Motor neuron (in vitro differentiated cells): Measurements from ENCODE around the gene ASL. TPM values are rescaled to one million over a fixed set of nuclear protein-coding genes. Genes with fewer than 3 reads are reported as not detected.
"Not testable (repeated sequence)": the region's sequence is repeated elsewhere in the genome, so short reads cannot be mapped to it uniquely, and the experiment has no call there.

Source experiments
- ATAC-seq, 8 experiments: fragments of 200-7000 bp; cut with Tn5 transposase; replicated peaks in 6 of 8; 2 replicates each; pipeline ENCODE4 v1.8.0; 2021; ENCODE audit warnings: mild to moderate bottlenecking in 8 of 8, moderate library complexity in 8 of 8
- H3K27ac ChIP-seq, 2 donors: fragments of 250-450 bp; sonication (Bioruptor Pico); 2 replicates each; pipeline ENCODE4 v1.9.0; 2021; ENCODE audit warnings: antibody characterized with exemption in 2 of 2, mild to moderate bottlenecking in 2 of 2, moderate library complexity in 1 of 2
- H3K4me1 ChIP-seq, 2 donors: fragments of 250-450 bp; sonication (Bioruptor Pico); replicated peaks in 1 of 2; 2 replicates each; pipeline ENCODE4 v1.6.1; 2021; ENCODE audit warnings: antibody characterized with exemption in 2 of 2, mild to moderate bottlenecking in 2 of 2, moderate library complexity in 1 of 2
- H3K4me3 ChIP-seq, 5 donors: fragments of 250-450 bp; sonication (Bioruptor Pico); 2 replicates each; pipeline ENCODE4 v1.9.0; 2021; ENCODE audit warnings: antibody characterized with exemption in 5 of 5, mild to moderate bottlenecking in 5 of 5, moderate library complexity in 4 of 5
- WGBS, 10 experiments: fragments of 450-650 bp; shearing (Covaris generic); methylation state at CpG; one replicate each; pipeline ENCODE4 v1.0.0; 2022; 5-methylcytosine and 5-hydroxymethylcytosine counted together
- in situ Hi-C, 9 experiments: fragments of 400-800 bp; cut with MboI; loops; one replicate each; pipeline ENCODE4 v1.15.0; 2021; ENCODE audit warnings: low sequenced_read_pairs in 9 of 9, low pct_unique_long_range_greater_than_20kb in 2 of 9; ENCODE audit not compliant: unreplicated experiment in 9 of 9
- total RNA-seq, 8 experiments: library from RNA; unstranded; fragments of 300-600 nt; gene quantifications; 2 replicates each; pipeline versions ENCODE4 v1.2.3 to v1.2.4, GENCODE V29; 2022

ASL gene
- total RNA-seq = 10 to 100 TPM in 5 of 8 experiments, 1 to 10 TPM in 3; 5.5 to 20.2 (median 12.3) TPM

DNA sequence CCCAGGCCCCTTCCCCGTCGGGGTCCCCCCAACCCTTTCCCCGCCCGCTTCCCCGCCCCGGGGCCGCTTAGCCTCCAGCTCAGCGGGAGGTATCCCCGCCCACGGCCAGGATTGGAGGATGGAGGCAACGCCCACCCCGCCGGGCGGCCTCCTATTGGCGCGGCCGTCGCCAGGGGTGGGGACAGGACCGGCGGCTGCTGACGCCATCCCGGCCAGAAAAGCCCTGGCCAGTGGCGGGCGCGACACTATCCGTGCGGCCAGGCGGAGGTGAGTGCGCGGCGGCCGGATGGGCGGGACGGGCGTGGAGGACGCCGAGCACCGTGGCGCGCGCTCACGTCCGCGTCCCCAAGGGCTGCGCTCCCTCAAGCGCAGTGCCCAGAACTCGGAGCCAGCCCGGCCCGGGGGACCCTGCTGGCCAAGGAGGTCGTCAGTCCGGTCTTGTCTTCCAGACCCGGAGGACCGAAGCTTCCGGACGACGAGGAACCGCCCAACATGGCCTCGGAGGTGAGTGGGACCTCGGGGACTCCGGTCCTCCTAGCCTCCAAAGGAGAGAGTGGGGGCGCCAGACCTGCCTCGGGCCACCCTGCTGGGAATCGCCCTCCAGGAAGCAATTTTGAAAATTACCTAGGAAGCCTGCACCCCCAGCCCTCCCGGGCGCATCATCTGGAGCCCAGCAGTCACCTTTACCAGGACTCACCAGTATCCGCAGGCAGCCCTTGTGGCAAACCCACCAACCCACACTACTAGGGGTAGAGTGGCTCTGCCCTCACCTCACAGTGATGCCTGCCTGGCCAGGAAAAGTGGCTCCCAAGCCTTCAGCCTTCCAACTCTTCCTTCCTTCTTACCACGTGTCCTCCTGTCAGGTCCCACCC is at the start of gene ASL:
ASL (plus strand) TSS at position 230 of the 872 bp plus-strand sequence; CDS start at position 493, 263 bp downstream.
- H3K4me3 ChIP-seq = peak within 1 kb of the TSS; percentile 58 to 97 (median 74)
- WGBS, 10 experiments = 0% methylated on average over 2 of the region's 67 CpGs; no CpG with 5 or more reads in 8 of the 10 experiments
- in situ Hi-C loops = no loop called here
- peaks cover 4% of the 10 kb centered on the region in 2 donors for H3K4me1 ChIP-seq
- peak; percentile 97 to 99 (median 98) for ATAC-seq
- H3K27ac ChIP-seq = peak within 1 kb of the TSS in 1 of 2 donors; percentile 47

DNA sequence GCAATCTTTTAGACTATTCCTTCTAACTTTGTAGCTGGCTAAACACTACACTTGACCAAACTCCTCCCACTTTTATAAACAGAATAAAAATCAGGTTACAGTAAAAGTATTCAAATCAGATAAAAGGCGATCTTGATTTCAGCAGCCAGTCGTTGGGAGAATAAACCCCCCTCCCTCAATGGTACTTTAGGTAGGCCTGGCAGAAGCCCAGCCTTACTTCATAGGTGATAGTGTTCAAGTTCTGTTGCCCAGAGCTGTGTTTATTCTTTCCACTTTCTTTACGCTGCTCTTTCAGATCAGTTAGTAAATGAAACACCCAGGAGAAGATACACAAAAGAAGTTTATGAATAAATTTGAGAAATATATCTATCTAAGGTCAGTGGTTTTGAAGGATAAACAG is 47.3 kb upstream of the ASL start:
- ATAC-seq, H3K27ac ChIP-seq, H3K4me1 ChIP-seq, in situ Hi-C loops, H3K4me3 ChIP-seq: not testable (repeated sequence)
- 64 to 100% (median 72%) methylated on average over 1 to 3 of the region's 3 CpGs; no CpG with 5 or more reads in 1 of the 10 experiments for WGBS, 10 experiments

DNA sequence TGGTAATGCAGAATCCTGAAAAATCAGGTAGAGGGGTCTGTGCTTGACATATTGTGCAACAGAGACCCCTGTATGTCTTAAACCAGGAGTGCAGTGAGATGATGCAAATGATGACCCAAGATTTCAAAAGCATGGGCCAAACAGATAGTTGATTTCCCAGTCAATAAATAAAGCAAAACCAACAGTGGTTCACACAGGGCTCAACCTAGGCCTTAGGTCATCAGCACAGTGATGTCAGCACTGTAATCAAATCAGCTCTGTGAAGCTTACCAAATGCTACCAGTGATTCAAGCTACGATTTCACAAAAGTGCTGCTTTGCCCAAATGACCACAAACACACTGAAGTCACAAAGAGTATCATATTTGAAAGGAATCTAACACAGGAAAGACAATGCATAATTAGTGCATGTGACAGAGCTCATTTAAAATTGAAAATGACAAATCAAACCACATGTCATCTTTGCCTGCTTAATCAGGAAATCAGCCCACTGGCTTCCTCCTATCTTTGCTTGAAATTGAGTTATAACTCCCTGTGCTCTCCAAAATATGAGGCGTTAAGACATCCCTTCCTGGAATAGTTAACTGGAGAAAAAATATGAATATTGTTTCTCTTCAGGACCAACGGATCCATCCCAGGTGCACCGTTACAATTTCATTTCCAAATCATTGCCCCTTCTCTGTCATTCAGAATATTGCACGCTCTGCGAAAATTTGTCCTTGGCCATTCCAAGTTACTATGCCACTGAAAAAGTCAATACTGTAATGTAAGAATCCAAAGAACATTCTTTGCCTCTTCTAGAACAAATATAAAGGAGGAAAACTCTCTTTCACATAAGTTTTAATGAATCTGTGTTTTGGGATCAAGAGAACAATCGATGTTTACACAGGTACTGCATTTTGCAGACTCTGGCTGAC is 41.9 kb upstream of the ASL start:
- peak in 4 of 8 experiments; percentile 56 to 92 (median 74) for ATAC-seq
- Histone ChIP-seq H3K27ac (no peak overlapping the region), H3K4me1 (no peaks in the 10 kb centered on the region), H3K4me3 (no peak overlapping the region)
- in situ Hi-C loops = no loop called here
- WGBS, 10 experiments = 52 to 100% (median 83%) methylated on average over 1 to 6 of the region's 7 CpGs

DNA sequence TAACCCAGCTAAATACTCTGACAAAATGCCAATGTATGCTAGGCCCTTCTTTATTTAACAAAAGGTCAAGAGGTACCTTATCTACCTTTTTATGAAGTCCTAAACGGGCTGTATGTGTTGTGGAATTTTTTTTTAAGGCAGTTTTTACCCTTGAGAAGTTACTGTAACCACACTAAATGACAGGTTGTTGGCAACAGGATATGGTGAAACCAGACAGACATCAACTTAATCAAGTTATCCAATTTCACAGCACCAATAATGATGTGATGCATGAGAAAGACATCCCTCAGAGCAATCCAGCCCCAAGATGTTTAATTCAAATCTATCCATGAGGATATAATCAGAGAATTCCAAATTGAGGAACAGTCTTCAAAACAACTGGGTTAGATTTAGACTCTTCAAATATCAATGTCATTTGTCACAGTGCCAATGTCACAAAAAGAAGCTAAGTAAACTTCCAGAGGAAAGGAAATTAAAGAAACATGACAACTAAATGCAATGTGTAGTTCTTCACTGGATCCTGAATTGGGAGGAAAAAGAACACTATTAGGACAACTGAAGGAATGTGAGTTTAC is 41.1 kb upstream of the ASL start:
- ATAC-seq, H3K4me3 ChIP-seq, H3K27ac ChIP-seq, in situ Hi-C loops, H3K4me1 ChIP-seq: not testable (repeated sequence)
- 0 to 60% (median 25%) methylated on average over 1 of the region's 1 CpG; no CpG with 5 or more reads in 2 of the 10 experiments for WGBS, 10 experiments

DNA sequence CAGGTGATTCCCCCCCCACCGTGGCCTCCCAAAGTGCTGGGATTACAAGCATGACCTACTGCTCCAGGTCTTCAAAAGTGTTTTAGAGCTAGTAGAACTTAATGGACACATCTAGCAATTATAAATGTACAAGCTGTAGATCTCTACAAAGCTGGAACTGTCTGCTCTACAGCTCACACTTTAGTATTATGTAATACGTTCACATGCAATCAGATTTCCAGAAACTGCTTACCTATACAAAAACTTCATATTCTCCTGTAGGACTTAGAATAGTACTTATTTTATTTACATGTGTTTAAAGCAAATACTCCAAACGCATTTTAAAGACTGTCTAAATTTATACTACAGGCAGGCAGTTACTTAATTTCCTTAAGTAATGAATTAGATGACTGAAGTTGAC is 39.2 kb upstream of the ASL start:
- in situ Hi-C loops = no loop called here

DNA sequence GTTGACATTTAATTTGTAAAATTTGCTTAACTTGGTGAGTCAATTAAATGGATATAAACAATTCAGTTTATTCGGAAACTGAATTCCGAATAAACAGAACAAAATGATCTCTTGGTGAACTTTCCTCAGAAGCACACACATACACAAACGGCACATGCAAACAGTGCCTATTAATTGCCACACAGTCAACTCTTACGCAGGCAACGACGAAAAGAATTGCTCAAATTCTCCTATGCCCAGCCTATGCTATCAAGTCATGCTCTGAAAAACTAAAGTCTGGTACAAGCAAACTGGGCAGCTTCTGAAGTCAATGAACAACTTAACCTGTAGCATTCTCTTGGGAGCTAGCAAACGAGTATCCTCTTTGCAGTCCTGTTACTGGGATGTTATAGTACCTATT is 38.8 kb upstream of the ASL start:
- no peaks in the 10 kb centered on the region for H3K4me1 ChIP-seq
- peak in 1 of 8 experiments; percentile 12 for ATAC-seq

More for the DNA sequence above, 39.2 kb upstream of the ASL start:
- Histone ChIP-seq H3K27ac (no peak overlapping the region), H3K4me3 (no peak overlapping the region), H3K4me1 (no peaks in the 10 kb centered on the region)
- 0 to 100% (median 71%) methylated on average over 1 to 3 of the region's 3 CpGs; no CpG with 5 or more reads in 1 of the 10 experiments for WGBS, 10 experiments
- ATAC-seq = peak in 1 of 8 experiments; percentile 45

DNA sequence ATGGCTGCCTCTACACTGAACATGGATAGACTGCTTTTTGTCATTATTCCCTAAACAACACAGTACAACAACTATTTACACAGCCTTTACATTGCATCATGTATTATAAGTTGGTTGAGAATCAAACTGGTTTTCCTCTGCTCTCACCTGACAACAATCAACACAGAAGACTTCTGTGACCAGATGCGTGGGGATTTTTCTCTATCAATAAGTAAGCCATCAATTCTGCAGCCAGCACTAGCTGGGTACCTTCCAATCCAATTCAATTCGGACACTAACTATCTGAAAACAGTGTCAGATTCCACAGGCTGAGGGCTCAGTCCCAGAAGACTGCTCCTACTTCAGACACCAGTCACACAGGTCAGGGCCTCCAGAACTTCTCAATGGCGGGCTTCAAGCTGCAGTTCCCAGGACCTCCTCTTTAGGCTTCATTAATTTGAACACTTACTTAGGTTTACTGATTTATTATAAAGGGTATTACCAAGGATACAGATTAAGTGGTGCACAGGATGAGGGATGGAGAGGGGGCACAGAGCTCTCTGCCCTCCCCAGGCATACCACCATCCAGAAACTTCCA is 36.4 kb upstream of the ASL start:
- Histone ChIP-seq H3K4me3 (no peak overlapping the region), H3K27ac (no peak overlapping the region), H3K4me1 (no peaks in the 10 kb centered on the region)
- WGBS, 10 experiments = 45 to 100% (median 94%) methylated on average over 1 to 3 of the region's 3 CpGs; no CpG with 5 or more reads in 3 of the 10 experiments
- in situ Hi-C loops = no loop called here
- ATAC-seq = no peak

More for the DNA sequence above, 38.8 kb upstream of the ASL start:
- no peak overlapping the region for H3K27ac ChIP-seq
- 48 to 96% (median 85%) methylated on average over 2 to 7 of the region's 7 CpGs for WGBS, 10 experiments
- H3K4me3 ChIP-seq = no peak overlapping the region
- in situ Hi-C loops = no loop called here

DNA sequence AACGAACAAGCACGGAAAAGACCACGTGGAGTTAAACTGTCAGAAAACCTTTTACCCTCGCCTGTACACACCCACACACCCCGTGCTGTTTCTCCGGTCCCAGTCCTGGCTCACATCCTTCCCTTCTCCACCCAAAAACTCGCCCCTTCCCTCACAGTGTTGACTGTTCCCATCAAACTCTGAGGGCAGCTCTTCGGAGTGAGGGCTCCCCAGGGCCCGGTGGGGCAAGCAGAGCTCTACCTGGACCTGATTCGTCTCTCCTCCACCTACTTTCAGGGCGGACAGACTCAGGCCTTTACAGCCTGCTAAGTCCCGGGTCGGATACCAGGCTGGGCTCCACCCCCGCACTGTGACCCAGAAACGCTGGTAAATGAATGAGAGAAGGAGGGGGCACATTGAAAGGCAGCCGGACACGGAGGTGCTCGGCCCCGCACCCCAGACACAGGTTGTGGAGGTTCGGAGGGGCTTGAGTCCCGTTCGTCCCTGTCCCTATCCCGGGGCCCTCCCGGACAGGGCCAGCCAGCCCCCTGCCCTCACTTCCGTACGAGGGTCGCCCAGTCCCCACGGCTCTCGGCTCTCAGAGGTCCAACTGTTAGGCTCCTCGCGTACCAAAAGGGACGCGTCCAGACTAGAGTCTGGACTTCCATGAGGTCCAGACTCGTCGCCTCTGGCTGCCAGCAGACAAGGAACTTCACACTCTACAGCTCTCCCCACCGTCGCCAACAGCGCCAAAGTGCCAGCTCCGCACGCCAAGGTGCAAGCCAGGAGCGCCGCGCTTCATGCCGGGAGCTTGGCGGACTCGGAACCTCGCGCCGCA is 31.7 kb upstream of the ASL start:
- Histone ChIP-seq H3K4me3 (no peak overlapping the region), H3K27ac (no peak overlapping the region), H3K4me1 (no peaks in the 10 kb centered on the region)
- in situ Hi-C loops = no loop called here
- WGBS, 10 experiments = 0 to 66% (median 31%) methylated on average over 1 to 36 of the region's 49 CpGs; no CpG with 5 or more reads in 2 of the 10 experiments
- peak in 6 of 8 experiments; percentile 24 to 89 (median 54) for ATAC-seq

DNA sequence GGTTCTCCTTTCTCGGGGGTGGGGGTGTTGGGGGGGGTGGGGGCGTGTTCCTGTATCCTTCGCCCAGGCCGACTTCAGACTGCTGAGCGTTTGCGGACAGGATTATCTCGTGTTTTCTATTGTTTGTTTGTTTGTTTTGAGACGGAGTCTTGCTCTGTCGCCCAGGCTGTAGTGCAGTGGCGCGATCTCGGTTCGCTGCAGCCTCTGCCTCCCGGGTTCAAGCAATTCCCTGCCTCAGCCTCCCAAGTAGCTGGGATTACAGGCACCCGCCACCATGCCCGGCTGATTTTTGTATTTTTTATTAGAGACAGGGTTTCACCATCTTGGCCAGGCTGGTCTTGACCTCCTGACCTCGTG is 31.1 kb upstream of the ASL start:
- ATAC-seq = peak in 2 of 8 experiments; percentile 13 to 42
- H3K4me3 ChIP-seq, in situ Hi-C loops, H3K4me1 ChIP-seq, H3K27ac ChIP-seq: not testable (repeated sequence)
- WGBS, 10 experiments = 14 to 100% (median 38%) methylated on average over 1 to 13 of the region's 17 CpGs; no CpG with 5 or more reads in 4 of the 10 experiments

DNA sequence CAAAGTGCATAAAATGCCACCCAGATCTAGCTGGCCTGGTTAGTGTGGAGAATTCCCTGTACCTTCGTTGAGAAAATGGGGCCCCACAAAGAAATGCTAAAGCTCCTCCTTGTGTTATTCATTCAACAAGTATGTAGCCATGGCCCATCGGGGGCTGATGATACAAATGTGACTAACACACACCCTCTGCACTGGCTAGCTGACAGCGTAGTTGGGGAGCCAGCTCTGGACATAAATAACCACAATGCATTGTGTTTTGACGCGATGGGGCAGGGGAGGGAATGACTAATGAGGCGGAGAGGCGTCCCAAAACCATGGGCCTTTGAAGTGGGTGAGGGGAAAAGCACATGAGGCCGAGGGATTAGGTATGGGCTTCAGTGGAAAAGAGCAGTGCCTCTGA is 28.2 kb upstream of the ASL start:
- H3K4me1 ChIP-seq = no peaks in the 10 kb centered on the region
- no peak overlapping the region for H3K4me3 ChIP-seq
- in situ Hi-C loops = no loop called here
- WGBS, 10 experiments = 0 to 80% (median 40%) methylated on average over 1 to 7 of the region's 8 CpGs; no CpG with 5 or more reads in 3 of the 10 experiments
- H3K27ac ChIP-seq = no peak overlapping the region
- peak in 3 of 8 experiments; percentile 6 to 57 (median 50) for ATAC-seq

DNA sequence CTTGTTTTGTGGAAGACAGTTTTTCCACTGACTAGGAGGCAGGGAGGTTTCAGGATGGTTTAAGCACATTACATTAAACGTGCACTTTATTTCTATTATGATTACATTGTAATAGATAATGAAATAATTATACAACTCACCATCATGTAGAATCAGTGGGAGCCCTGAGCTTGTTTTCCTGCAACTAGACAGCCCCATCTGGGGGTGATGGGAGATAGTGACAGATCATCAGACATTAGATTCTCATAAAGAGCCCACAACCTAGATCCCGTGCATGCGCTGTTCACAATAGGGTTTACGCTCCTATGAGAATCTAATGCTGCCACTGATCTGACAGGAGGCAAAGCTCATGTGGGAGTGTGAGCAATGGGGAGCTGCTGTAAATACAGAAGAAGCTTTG is 25.7 kb upstream of the ASL start:
- 80 to 100% (median 91%) methylated on average over 1 to 4 of the region's 4 CpGs; no CpG with 5 or more reads in 5 of the 10 experiments for WGBS, 10 experiments
- H3K4me1 ChIP-seq, ATAC-seq, in situ Hi-C loops, H3K27ac ChIP-seq, H3K4me3 ChIP-seq: not testable (repeated sequence)
